HG02763 (cell line): Measurements from ENCODE around the gene MRAP.

Experiments
- ATAC-seq: cut with Tn5 transposase; IDR thresholded peaks from one replicate; pipeline ENCODE4 v1.9.1; 2021; ENCODE audit warnings: mild to moderate bottlenecking, moderate library complexity; ENCODE audit not compliant: unreplicated experiment

MRAP gene

DNA sequence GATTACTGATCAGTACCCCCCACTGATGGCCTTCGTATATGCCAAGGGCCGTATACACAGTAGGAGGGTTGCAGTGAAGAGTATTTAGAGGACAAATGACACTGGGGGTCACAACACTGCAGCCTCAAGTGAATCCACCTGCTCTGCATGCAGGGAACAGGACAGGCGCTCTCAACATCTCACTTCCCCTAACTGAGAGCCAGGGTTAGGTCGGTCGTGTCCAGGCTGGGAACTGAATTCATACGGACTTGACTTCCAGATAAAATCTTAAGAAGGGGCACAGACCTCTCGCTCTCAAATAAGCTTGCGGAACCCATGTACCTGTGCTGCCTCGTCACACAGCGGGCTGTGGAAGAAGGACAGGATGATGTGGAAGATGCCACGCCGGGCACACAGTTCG, 22.8 kb downstream of the MRAP start:
- ATAC-seq: no peak

- no peak for ATAC-seq
Measured at GRCh38 chr21:32322103-32322502, 23.4 kb downstream of the MRAP start.

- ATAC-seq: no peak
Measured at GRCh38 chr21:32322676-32323075, 24.0 kb downstream of the MRAP start.

GRCh38 chr21:32325706-32326105, 27.1 kb downstream of the MRAP start:
- ATAC-seq: no peak

DNA sequence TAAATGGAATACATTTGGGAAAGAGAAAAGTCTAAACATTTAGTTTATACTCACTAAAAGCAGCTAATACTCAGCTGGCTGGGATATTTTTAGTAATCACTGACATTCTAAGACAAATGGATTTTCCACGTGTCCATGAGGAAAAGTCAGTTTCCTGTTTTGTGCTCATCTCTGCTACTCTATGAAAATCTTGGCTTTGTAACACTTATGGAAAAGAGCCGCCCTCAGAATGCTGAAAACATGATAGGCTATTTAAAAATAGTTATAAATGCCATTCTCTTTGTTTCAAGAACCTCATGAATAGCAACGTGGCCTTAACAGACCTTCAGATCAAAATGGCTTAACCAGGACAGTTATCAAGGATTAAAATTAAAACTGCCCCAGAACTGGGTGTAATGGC, 29.9 kb downstream of the MRAP start:
- no peak for ATAC-seq

GRCh38 chr21:32329331-32329730, 30.7 kb downstream of the MRAP start:
- ATAC-seq: no peak

DNA sequence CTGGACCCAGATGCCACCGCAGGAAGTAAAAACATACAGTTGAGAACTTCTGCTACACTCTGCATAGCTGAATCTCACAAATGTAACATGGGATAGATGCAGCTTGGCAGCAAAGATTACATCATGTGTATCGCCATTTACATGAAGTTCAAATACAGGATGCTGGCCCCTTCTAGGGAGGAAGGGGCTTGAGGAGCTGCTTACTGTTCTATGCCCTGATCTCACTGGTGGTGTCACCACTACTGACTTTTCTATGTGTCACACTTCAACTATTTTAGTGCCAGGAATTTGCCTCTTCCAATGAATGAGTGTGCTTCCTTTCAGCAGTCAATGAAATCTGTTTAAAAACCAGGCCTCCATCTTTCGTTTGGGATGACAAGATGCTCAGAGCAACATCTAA, 31.1 kb downstream of the MRAP start:
- no peak for ATAC-seq

DNA sequence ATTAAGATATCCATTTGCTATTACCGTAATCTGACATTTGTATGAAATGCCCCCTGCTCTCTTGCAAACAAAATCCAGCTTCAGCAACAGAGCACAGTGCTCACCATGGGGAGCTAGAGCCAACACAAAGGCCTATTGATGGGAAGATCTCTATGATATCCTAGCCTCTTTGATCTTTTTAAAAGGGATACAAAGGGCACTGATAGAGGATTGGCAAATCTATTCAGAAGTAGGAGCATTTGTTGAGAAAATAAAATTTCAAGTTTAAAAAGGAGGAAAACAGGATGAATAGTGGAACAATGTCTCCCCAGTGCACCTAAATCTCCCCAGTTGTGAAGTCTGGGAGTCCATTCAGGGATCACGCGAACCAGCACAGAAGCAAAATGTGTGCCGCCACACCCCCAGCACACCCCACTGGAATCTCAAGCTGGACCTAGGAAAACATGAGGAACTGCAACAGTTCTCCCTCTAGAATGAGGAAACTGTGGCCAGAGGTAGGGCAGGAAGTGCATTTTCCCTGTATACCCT, 32.2 kb downstream of the MRAP start:
- ATAC-seq: no peak

GRCh38 chr21:32331444-32332305, 33.0 kb downstream of the MRAP start:
- ATAC-seq: no peak

GRCh38 chr21:32332463-32332951, 33.9 kb downstream of the MRAP start:
- ATAC-seq: no peak

DNA sequence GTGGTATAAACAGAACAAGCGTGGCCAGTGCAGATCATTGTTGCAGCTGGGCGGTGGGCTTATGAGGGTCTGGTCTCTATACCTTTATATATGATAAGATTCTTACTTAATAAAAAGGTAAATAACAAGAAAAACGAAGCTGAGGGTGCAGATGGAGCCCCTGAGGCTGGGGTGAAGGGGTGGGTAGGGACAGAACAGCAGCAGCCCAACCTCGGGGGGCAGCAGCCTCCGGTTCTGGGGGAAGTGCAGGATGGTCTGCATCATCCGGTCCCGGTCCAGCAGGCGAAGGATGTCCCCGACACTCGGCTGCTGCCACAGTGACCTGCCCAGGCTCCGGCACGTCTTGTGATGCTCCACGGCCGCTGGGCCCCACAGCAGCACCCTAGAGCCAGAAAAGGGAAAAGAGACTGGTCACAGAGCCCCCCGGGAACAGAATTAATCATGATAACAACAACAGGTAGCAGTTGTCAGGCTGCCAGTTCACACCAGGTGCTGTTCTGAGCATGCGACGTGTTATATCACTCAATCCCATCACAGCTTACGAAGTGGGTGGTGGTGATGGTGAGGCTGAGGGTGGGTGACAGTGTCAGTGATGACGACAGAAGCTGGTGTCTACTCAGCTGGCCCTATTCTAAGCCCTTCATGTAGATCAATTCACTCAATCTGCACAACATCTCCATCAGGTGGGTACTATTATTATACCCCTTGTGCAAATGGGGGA, 35.5 kb downstream of the MRAP start:
- ATAC-seq: no peak

DNA sequence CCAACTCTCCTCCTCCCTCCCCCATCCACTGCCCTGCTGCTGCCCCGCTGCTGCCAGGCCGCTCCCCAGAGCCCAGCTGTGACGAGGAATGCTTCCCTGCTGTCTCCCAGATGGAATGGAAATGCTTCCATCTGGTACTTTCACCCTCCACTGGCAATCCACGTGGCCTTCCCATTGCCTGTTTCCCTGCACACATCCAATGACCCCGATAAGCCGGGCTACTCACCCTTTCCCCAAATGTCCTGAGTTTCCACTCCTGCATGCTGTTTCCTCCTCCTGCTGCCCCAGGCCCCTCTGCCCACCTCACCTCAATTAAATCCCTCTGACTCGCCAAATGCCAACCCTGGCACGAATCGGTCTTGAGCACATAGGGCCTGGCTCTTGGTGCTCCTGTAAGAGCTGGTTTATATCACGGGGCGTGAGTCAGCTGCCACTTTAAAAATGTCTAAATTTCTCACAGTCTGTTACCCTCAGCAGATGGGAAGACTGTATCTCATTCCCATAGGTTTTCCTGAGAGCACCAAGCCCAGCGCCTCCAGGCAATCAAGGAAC, 36.4 kb downstream of the MRAP start:
- no peak for ATAC-seq

DNA sequence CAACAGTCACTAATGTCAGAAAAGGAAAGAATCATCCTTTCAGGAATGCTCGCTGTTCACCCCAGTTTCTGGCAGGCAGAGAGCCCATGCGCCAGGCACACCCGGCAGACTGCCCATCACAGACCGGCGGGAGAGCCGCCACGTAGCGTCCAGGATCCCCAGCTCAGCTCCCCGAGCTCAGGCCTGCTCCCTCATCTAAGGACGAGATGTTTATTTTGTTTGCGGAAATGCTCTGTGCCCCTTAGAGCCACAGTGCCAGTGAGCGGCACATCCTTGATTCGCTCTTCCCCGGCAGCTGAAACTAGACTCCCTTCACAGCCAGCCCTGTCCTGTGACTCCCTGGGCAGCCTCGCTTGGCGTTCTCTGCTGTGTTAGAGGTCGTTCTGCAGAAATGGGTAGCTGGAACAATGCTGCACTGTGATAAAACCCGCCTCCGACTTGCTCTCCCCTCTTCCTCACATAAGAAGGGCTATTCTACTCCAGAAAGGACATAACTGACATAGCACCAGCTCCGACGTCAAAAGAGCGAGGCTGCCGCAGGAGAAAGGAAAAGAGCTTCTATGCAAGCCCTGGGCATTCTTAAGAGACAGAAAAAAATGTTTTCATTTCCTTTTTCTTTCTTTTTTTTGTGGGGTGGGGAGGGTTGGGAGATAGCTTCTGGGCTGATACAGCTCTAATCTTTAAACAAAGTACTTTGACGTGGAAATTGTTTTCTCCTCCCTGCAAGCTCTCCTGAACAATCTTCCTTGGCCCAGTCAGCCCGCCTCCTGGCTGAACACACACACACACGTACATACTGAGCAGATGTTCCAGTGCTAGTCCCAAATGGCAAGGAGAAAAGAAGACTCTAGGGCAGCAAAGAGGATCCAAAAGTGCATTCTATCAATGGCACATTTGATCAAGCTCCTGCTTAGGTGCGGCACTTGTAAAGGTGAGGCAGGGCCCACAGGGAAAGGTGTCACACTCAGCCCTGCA, 37.2 kb downstream of the MRAP start:
- ATAC-seq: no peak

DNA sequence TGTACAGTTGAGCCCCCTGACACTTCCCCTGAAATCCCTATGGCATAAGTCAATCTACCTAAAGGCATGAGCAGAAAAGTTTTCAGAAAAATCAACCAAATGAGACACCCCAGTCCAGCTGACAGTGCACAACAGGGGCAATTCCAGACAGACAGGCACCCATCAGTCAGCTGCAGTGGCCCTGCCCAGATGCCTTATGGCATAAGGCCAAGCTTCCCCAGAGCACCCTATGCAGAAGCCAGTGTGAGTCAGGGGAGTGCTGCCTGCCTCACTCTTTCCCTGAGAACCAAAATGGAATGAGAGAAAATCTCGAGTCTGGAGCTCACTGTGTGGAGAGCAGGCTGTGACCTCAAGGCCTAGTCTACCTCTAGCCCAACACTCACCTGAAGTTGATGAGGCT, 38.1 kb downstream of the MRAP start:
- ATAC-seq: no peak

- no peak for ATAC-seq
Measured at GRCh38 chr21:32337206-32337605, 38.6 kb downstream of the MRAP start.

GRCh38 chr21:32338209-32338921, 39.7 kb downstream of the MRAP start:
- ATAC-seq: no peak

GRCh38 chr21:32340863-32341848, 42.5 kb downstream of the MRAP start:
- no peak for ATAC-seq

DNA sequence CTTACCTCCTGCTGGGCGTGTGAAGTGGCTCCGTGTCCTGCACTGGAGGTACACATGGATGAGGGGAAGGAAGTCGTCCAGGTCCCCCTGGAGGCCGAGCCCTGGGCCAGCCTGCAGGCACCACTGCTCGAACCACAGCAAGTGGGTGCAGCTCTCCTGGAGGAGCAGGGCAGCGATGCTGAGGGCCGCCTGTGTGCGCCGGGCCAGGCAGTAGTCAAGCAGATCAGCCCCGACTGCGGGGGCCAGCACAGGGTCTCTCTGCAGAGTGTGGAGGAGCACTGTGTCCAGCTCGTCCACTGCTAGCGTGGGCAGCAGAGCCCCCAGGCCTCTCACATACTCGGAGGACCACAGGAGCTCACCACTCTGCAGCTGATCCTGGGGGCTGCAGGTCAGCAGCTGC, 48.3 kb downstream of the MRAP start:
- no peak for ATAC-seq

DNA sequence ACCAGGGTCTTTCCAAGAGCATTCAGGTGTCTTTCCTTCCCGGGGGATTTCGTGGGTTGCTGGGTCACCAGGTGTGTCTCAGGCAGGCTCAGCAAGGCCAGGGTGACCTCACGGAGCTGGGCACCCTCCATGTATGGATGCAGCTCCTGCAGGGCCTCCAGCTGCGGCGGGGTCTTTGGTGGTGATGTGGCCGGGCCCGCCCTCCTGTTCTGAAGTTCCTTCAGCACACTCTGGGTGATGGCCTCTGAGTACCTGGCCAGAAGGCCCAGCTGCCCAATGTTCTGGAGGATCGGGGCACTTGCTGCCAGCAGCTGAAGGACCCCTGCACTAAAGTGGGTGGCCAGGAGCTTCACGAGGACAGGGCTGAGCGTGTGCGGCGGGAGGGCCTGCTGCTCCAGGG, 48.7 kb downstream of the MRAP start:
- ATAC-seq: no peak
